GM18873 (cell line): ENCODE data around the gene TELO2.

Experiments used
- ATAC-seq: cut with Tn5 transposase; IDR thresholded peaks from one replicate; pipeline ENCODE4 v1.9.1; 2021; ENCODE audit warnings: mild to moderate bottlenecking, moderate library complexity, moderate number of reproducible peaks; ENCODE audit not compliant: unreplicated experiment, low FRiP score

Gene TELO2

DNA sequence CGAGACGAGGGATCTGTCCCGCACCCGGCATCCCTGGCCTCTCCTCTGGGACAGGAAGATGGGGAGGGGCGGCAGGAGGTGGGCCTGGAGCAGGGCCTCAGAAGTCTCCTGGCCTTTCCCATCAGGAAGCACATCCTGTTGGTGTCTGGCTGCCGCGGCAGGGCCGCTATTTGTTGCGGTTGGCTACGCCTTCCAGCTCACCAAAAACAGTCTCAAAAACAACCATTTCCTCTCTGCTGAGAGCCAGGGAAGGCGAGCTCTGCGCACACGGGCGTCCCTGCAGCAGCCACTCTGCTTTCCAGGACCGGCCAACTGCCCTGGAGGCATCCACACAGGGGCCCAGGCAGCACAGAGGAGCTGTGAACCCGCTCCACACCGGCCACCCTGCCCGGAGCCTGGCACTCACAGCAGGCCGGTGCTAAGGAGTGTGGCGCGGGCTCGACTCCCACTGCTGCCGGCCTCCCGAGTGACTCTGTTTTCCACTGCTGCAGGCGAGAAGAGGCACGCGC lies 40.3 kb downstream of the TELO2 start, which contains the start of gene TMEM204:
TMEM204 (plus strand) TSS at position 224 of the 509 bp plus-strand sequence. CDS start 610 bp downstream, outside the sequence.
- no peak for ATAC-seq

DNA sequence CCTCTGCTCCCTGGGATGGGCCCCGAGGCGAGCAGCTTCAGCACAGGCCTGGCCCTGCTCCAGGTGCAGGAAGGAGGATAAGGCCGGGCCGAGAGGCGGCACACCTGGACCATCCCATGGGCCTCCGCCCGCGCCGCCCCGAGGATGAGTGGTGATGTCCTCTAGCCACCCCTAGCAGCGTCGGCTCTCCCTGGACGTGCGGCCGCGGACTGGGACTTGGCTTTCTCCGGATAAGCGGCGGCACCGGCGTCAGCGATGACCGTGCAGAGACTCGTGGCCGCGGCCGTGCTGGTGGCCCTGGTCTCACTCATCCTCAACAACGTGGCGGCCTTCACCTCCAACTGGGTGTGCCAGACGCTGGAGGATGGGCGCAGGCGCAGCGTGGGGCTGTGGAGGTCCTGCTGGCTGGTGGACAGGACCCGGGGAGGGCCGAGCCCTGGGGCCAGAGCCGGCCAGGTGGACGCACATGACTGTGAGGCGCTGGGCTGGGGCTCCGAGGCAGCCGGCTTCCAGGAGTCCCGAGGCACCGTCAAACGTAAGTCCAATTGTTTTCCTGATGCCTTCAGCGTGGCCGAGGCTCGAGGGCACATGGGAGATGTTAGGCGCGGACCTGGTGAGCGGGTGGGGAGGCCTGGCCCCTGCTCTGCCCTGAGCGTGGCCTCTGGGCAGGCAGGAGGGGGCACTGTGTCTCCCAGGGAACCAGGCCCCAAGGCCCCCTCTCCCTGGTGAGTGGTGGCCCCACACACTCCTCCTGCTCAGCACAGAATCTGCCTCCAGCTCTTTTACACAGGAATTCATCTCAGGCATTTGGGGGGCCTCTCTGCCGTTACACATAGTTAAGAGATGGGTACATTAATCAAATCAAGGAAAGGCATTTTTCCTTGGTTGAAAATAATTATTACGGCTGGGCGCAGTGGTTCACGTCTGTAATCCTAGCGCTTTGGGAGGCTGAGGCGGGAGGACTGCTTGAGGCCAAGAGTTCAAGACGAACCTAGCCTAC lies 41.2 kb downstream of the TELO2 start:
- no peak for ATAC-seq

DNA sequence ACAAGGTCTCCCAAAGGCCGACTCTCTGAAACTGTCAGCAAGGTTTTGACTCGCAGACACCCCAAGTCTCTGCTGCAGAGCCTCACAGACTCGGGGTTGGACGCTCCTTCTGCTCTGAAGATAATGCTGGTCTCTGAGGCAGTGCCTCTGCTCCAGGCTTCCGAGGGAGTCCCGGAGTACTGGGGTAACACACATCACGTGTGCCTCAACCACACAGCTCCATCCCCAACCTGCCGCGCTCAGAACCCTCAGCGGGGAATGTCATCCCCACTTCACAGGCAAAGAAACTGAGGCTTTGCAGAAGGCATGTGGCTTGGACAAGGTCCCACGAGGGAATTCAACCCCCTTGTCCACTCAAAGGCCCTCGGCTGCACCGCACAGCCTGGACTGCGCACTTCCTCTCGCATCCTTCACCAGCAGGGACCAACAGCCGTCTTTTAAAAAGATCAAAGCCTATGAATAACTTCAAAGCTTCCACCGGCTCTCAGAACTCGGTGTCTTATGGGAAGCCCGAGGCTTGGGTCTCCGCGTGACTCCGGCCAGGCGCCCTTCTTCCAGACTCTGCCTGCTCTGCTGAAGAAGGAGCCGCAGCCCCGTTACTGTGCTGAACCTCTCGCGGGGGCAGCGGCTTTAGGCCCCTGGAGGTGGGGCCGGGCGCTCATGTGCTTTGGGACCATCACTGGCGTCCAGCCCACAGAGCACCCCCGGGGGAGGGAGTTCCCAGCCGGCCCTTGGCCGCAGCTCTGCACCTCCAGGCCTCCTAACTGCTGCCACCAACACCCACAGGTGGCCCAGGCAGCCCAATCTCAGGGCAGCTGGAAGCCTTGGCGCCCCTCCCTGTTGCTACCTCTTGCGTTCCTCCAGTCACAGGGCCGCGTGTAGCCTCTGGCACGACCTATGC lies 42.5 kb downstream of the TELO2 start:
- no peak for ATAC-seq

DNA sequence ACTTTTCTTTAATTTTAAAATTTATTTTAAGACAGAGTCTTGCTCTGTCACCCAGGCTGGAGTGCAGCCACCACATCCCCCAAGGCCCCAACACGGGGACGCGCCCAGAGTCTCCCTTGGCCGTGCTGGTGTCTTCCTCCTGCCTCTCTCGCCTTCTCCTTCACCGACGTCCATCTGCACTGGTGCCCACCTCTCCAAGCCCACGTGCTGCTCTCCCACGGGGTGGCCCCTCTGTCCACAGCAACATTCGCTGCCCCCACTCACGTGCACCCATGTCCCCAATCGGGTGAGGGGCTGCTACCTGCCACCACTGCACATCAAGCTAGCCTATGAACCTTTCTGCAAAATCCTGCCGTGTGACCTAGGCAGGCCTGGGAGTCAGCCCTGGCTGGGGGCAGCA lies 43.4 kb downstream of the TELO2 start:
- ATAC-seq, result no peak

DNA sequence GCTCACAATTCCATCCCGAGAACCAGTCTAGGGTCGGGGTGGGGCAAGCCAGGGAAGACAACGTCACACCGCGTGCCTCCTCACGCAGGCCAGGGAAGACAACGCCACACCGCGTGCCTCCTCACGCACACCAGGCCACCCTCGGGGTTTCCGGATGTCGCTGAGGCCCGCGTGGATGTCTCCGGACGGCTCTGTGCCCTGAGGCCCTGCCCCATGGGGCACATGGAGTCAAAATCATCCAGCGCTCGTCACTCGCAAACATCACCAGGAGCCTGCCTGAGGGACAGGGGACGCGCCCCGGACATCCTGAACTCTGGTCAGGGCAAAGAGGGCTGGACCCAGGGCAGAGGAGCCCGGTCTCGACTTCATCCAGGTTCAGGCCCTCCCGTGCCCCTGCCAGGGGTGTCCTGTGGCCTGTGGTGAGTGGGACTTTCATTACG lies 44.0 kb downstream of the TELO2 start:
- ATAC-seq, result no peak

DNA sequence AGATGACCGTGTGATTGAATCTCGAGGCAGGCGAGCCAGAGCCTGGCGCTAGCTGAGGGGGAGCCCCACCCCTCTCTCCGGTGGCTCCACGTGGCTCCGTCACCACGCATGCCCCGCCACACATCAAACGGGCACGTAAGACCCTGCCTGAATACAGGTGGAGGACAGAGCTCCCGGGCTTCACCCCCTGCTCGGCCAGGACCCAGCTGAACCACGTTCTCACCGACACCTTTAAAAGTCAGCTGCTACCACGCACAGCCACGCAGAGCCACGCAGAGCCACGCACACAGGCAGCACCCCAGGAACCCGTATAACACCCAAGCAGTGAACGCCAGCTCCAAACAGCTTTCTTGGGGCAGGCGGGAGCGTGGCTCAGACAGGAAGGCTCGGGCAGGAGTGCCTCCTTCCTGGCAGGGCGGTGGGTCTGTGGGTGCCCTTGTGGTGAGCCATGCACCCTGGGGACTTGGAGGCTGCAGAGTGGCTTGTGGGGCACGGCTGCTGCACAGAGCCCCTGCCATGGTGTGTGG lies 44.7 kb downstream of the TELO2 start:
- ATAC-seq, result no peak

DNA sequence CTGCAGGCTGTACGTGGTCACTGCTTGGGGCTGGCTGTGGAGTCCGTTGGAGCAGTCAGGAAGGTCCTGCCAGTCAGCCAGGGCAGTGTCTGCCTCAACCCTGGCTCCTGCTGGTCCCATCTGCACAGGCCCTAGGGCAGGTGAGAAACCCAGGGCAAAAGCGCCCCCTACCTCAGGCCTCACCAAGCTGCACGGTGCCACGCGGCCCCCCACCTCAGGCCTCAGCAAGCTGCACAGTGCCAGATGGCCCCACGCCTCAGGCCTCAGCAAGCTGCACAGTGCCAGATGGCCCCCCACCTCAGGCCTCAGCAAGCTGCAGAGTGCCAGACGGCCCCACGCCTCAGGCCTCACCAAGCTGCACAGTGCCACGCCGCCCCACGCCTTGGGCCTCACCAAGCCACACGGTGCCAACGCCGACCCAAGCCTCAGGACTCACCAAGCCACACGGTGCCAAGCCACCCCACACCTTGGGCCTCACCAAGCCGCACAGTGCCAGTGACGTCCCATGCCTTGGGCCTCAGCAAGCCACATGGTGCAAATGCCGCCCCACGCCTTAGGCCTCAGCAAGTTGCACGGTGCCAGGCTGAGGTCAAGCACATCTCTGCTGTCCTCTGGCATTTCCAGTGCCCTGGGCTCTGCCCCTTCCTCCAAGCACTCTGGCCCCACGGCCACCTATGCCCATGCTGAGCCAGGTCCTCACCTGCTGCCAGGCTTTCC lies 45.8 kb downstream of the TELO2 start:
- ATAC-seq, result no peak

DNA sequence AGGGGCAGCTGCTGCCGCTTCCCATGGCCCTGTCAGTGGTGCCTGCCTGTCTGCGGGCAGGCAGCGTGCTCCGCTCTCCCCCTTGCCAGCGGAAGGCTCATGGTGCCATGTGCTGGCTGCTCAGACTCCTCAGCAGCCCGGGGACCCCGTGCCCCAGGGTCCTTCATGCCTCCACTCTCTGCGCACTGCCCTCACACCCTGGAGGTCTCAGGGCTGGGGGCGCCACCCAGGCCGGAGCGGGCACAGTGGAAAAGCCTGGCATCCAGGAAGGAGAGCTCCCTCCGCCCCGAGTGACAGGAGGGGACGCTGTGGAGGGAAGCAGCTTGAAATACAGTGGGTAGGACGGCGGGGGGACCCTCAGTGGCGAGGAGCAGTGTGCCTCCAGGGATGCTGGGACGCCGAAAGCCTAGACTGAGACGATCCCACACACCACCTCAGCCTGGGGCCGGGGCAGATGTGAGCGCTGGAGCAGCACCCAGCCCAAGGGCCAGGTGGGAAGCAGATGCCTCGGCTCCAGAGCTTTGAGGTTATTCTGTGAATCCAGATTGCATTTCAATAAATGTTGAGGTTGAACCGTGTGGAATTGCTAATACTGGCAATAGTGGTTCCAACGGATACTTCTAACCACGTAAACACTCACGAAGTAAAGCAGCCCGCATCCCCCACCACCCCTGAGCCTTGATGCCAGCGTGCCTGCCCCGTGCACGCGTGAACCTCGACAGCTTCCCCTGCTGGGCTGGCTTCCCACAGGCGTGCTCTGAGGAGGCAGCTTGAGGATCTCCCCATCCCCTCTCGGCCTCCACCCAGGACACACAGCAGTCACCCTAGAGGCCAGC lies 46.8 kb downstream of the TELO2 start:
- ATAC-seq, result no peak

DNA sequence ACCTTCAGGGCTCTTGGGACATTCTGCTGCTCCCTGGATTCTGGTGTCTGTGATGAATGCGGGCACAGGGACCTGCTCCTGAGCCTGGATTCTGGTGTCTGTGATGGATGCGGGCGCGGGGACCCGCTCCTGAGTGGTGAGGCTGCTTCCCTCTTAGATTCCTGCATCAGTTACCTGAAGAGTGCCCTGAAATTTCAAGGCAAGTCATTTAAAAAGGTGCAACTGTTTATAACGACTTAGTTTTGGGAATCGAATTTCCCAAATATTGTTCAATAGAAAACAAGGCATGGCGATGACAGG lies 47.3 kb downstream of the TELO2 start:
- ATAC-seq, result no peak

DNA sequence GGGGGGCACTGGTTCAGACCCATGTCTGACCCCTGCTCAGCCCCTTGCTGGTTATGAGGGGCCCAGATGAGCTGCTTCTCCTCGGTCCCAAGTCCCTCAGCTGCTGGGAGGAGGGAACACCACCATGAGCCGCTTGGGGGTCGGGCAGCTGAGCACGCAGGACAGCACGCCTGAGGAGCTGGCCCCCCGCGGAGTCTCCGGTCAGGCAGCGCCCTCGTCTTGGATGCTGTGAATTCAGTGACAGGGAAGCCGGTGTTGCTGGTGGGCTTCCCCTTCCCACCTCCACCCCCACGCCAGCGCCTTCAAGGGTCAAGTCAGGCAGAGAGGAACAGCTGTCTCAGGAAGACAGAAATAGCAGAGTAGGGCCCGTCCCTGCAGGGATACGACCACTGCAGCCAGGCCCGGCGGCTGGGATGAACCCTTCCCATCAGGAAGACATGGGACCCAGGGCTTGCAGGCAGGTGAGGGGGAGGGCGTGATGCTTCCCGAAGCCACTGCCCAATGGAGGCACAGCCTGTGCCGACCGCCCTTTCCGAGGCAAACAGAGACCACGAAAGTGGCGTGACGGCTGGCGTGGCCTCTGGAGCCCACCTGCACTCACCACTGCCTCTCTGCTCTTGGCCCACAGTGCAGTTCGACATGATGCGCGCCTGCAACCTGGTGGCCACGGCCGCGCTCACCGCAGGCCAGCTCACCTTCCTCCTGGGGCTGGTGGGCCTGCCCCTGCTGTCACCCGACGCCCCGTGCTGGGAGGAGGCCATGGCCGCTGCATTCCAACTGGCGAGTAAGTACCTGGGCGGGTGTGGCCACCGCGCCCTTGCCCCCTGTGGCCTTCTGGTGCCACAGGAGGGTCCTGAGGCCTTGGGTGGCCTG lies 48.4 kb downstream of the TELO2 start:
- no peak for ATAC-seq

DNA sequence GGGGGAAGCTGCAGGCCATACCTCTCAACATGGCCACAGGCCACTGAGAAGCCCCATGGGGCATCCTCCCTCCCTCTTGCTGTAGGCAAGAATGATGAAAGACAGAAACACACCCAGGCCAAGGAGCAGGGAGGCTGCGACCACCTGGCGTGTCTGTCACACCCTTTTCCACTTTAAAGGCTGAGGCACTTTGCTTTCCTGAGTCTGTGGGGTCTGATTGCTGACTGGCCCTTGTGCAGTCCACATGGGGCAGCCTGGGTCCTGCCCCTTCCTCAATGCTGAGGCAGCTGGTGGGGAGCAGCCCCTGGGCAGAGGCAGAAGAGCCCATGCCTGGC lies 49.0 kb downstream of the TELO2 start:
- no peak for ATAC-seq

DNA sequence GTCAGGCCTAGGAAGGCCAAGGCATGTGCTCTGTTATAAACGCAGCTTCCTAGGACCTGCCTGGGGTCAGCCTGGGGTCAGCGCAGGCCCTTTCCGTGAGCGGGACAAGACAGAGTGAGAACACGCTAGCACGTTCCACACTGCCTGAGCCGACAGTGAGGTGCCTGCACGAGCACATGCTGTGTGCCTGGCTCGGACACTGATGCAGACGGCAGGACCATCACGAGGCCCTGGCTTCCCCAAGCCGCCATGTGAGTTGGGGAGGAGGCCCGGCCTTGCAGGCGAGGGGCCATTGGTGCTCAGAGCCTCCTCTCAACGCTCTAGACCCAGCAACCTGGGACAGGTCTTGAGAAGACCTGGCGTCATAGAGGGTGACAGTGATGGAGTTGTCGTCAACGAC lies 49.4 kb downstream of the TELO2 start:
- ATAC-seq, result no peak

DNA sequence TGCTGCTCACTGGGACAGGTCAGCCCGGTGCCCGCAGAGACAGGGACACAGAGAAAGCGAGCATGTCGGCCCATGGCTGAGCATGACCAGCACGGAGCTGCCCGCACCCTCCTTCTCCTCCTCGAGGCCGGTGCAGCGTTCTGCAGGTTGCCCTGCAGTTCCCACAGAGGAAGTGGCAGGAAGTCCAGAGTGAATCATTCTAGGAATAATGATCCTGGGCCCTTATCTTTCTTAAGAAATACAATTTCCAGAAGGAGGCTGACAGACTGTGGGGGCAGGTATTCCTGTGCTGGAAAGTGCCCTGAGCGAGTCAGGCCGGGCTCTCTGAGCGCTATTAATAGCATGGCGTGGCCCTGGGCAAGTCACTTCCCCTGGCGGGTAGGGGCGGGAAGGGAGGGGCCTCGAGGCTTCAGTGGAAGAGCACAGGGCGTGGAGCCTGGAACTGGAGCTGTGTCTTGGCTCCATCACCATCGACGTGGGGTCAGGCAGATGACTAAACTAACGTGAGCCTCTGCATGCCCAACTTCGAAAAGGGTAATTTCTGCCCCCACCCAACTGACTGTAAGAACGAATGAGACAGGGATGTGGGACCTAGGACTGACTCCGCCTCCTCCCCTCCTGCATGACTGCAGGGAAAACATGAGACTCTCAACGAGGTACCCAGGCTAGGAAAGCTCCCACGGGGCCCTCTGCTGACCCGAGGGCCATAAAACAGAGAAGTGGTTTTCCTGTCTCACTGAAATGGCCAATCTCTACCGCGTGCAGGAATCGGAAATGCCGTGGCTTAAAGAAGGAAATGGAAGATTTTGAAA lies 50.1 kb downstream of the TELO2 start:
- ATAC-seq, result no peak

DNA sequence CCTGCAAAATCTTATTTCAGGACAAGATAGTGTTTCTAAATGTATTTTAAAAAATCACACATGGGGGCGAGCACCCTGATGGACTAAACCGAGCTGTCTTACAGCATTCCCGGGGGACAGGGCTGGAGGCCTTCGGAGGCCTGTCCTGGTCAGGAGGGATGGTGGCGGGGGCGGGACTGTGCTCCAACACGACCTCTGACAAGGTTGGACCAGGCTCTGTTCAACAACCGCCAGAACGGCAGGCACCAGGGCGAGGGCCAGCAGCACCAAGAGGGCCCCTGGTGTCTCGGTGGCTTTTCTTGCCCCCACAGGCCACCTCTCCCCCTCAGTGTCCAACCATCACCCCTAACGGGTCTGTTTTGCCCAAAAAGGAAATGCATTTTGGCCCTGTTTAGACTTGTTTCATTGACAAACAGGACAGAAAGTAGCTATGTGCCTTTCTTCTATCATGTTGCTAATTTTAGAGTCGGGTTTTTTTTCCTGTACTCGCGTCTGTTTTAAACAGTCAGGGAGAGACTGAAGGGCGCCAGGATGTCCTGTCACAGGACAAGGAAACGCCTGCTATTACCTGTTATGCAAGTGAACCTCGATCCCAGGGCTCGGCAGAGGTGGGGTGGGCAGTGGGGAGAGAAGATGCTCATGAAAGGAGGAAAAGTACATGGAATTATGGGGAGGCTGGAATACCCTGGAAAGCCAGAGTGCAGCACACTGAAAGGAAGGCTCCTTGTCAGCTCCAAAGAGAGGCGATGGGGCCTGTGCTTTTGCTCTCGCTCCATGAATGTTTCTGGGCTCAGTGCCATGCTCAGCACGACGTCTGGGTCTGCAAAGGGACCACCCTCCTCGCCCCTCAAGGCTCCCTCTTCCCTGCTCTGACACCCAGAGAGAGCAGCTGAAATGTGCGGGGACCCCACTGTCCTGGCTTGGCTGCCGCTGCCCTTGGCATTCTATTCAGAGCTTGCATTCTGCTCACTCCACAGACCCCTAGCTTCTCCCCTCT lies 52.2 kb downstream of the TELO2 start:
- no peak for ATAC-seq

DNA sequence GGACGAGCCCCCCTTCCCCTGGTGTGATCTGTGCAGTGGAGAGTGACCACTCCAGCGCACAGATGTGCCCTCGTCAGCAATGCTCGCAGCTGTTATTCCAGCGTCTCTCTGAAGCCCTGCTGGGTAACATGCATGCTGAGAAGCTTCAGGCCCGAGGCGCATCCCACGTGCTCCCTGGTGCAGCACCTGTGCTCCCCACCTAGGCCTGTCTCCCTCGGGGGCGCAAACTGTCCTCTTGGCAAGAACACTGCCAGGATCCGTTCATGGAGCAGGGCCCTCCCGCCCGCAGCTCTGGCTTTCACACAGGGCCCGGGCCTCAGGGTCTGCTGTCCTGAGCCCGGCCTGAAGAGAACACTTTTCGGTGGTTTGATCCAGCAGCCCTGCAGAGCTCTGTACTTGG lies 53.3 kb downstream of the TELO2 start:
- no peak for ATAC-seq

DNA sequence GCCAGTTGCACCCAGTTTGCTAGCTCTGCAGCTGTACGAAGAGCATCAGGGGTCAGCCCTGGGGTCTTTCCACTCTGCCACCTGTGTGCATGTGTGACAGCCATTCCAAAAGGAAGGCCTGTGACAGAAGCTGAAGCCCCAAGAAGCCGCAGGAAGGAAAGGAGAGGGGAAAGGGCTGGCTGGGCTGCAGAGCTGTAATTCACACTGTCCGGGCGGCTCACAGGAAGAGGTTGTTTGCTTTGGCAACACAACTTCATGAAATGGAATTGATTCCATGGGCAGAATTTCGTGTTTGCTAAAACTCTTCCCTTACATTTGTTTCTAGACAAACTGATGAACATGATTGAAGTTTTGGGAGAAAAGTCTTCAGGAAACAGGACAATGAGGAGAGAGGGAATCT lies 55.1 kb downstream of the TELO2 start:
- no peak for ATAC-seq
